GM18508 (cell line): ENCODE results near the gene BTBD9.

Experiments used
- ATAC-seq: cut with Tn5 transposase; IDR thresholded peaks from one replicate; pipeline ENCODE4 v1.9.1; 2021; ENCODE audit warnings: moderate number of reproducible peaks; ENCODE audit not compliant: insufficient read depth, unreplicated experiment

The BTBD9 gene

GRCh38 chr6:38221251-38221650, 418.5 kb downstream of the BTBD9 start:
- ATAC-seq: no peak

- ATAC-seq: no peak
Observed at GRCh38 chr6:38220069-38220723, 419.5 kb downstream of the BTBD9 start.

- ATAC-seq: no peak
Observed at GRCh38 chr6:38218235-38218634, 421.5 kb downstream of the BTBD9 start.

GRCh38 chr6:38216451-38216850, 423.3 kb downstream of the BTBD9 start:
- no peak for ATAC-seq

GRCh38 chr6:38215651-38216311, 423.9 kb downstream of the BTBD9 start:
- ATAC-seq: no peak

DNA sequence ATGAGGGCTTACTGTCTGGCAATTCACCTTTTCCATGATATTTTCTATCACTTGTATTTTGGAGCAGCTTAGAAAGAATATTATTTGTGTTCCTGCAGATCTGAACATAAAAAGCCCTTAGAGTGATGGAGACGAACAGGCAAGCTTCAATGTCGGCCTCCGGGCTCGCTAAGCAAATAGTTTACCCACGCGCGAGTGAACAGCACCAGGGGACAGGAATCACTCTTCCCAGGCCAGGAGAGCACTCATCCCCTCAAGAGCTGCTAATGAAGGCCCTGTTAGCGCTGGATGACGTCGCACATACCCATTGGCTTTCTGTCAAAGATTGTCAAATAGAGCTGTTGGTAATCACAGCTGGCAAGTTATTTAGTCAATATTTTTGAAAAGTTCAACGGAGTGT, 424.5 kb downstream of the BTBD9 start:
- ATAC-seq: no peak

- ATAC-seq: no peak
Observed at GRCh38 chr6:38214159-38214558, 425.6 kb downstream of the BTBD9 start.

DNA sequence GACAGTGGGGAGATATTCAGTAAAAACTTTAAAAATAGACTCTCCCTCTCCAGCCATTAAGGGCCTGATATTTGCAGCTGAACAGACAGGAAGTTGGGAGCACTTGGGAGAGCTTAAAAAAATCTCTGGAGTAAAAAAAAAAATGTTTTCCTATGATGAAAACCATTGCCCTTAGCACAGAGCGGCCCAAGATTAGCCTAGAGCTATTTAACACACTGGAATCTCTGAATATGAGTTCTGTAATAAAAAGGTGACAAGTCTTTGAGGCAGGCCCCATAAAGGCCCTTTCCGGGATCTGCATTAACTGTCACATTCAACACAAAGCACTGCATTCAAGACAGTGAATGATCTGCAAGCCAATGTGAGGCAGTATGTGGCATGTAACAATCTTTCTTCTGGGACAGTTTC, 426.5 kb downstream of the BTBD9 start:
- no peak for ATAC-seq

- ATAC-seq: no peak
Observed at GRCh38 chr6:38212579-38212978, 427.1 kb downstream of the BTBD9 start.

- ATAC-seq: no peak
Observed at GRCh38 chr6:38212116-38212515, 427.6 kb downstream of the BTBD9 start.

GRCh38 chr6:38209371-38210260, 430.1 kb downstream of the BTBD9 start:
- no peak for ATAC-seq

GRCh38 chr6:38208028-38208427, 431.7 kb downstream of the BTBD9 start:
- no peak for ATAC-seq

- no peak for ATAC-seq
Observed at GRCh38 chr6:38207375-38207774, 432.4 kb downstream of the BTBD9 start.

- ATAC-seq: no peak
Observed at GRCh38 chr6:38198219-38198618, 441.5 kb downstream of the BTBD9 start.

DNA sequence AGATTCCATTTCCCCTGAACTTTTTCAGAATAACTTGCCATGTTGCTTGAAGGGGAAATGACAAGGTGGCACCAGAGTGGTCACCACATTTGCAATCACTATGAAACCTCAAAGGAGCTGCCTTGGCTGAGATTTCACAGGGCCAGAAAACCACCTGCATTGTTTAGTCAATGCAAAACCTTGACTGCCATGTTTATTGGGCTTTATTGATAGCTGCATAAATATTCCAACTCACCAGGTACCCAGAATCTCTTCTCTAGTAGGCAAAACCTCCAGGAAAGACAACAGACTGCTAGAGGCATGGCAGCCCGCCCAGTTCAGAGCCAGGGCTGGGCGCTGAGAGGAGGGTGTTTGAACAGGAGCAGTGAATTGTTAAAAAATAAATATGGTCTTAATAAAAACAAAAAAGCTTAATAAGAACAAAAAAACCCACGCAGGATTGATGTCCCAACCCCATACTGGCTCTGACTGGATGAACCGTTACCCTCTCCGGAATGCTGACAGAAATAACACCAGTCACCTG, 444.6 kb downstream of the BTBD9 start:
- no peak for ATAC-seq

GRCh38 chr6:38194589-38194988, 445.1 kb downstream of the BTBD9 start:
- no peak for ATAC-seq

GRCh38 chr6:38194282-38194572, 445.5 kb downstream of the BTBD9 start:
- no peak for ATAC-seq

GRCh38 chr6:38193481-38194281, 446.0 kb downstream of the BTBD9 start:
- ATAC-seq: no peak

- no peak for ATAC-seq
Observed at GRCh38 chr6:38193051-38193450, 446.7 kb downstream of the BTBD9 start.

GRCh38 chr6:38192487-38192886, 447.2 kb downstream of the BTBD9 start:
- no peak for ATAC-seq
